H9 (cell line): ENCODE measurements around the gene TH. TPM values are rescaled to one million over a fixed set of nuclear protein-coding genes. Genes with fewer than 3 reads are reported as not detected.

Experiments
- DNase-seq: peaks from one replicate; pipeline ENCODE4 v3.0.0-alpha.2; 2017
- H2AFZ ChIP-seq: one replicate; pipeline ENCODE4 v1.6.1; 2013; ENCODE audit warnings: mild to moderate bottlenecking, low read length, control low read depth, moderate library complexity
- H2AK5ac ChIP-seq: 2 replicates; pipeline ENCODE4 v1.6.1; 2013; ENCODE audit warnings: low read length, control low read depth, mixed read lengths; ENCODE audit not compliant: insufficient read length
- H2BK120ac ChIP-seq: one replicate; pipeline ENCODE4 v1.6.1; 2013; ENCODE audit warnings: low read depth, mild to moderate bottlenecking, low read length, control low read depth, inconsistent platforms; ENCODE audit not compliant: poor library complexity, severe bottlenecking
- H2BK12ac ChIP-seq: 2 replicates; pipeline ENCODE4 v1.6.1; 2013; ENCODE audit warnings: low read length, control low read depth, mixed read lengths, low read depth; ENCODE audit not compliant: insufficient read length
- H2BK15ac ChIP-seq: 2 replicates; pipeline ENCODE4 v1.6.1; 2013; ENCODE audit warnings: low read depth, low read length, control low read depth
- H2BK20ac ChIP-seq: one replicate; pipeline ENCODE4 v1.6.1; 2013; ENCODE audit warnings: low read depth, mild to moderate bottlenecking, low read length, control low read depth, inconsistent platforms; ENCODE audit not compliant: poor library complexity, severe bottlenecking
- H2BK5ac ChIP-seq: 2 replicates; pipeline ENCODE4 v1.6.1; 2013; ENCODE audit warnings: low read length, control low read depth, mixed read lengths; ENCODE audit not compliant: insufficient read length
- H3K14ac ChIP-seq: 2 replicates; pipeline ENCODE4 v1.6.1; 2013; ENCODE audit warnings: low read length, control low read depth; ENCODE audit not compliant: insufficient read depth
- H3K18ac ChIP-seq: 2 replicates; pipeline ENCODE4 v1.6.1; 2013; ENCODE audit warnings: low read depth, mild to moderate bottlenecking, mixed read lengths, low read length, control low read depth; ENCODE audit not compliant: insufficient read length
- H3K23ac ChIP-seq: 2 replicates; pipeline ENCODE4 v1.6.1; 2013; ENCODE audit warnings: low read length, control low read depth, mixed read lengths, low read depth; ENCODE audit not compliant: insufficient read length
- H3K23me2 ChIP-seq: 2 replicates; pipeline ENCODE4 v1.6.1; 2013; ENCODE audit warnings: low read depth, mild to moderate bottlenecking, mixed read lengths, low read length, control low read depth; ENCODE audit not compliant: insufficient read length, poor library complexity, severe bottlenecking
- H3K27ac ChIP-seq: 2 replicates; pipeline ENCODE4 v1.5.1; 2013; ENCODE audit warnings: low read length, control low read depth, mixed read lengths, low read depth; ENCODE audit not compliant: insufficient read length
- H3K27me3 ChIP-seq: 2 replicates; pipeline ENCODE4 v1.6.1; 2013; ENCODE audit warnings: low read length, control low read depth, inconsistent platforms; ENCODE audit not compliant: insufficient read depth
- H3K4ac ChIP-seq: 2 replicates; pipeline ENCODE4 v1.6.1; 2013; ENCODE audit warnings: low read depth, mild to moderate bottlenecking, control low read depth, inconsistent platforms, low read length, moderate library complexity
- H3K4me1 ChIP-seq: 2 replicates; pipeline ENCODE4 v1.6.1; 2013; ENCODE audit warnings: low read length, control low read depth, inconsistent platforms; ENCODE audit not compliant: insufficient read depth
- H3K4me2 ChIP-seq: 2 replicates; pipeline ENCODE4 v1.6.1; 2013; ENCODE audit warnings: low read length, control low read depth, mixed read lengths; ENCODE audit not compliant: insufficient read length, insufficient read depth
- H3K56ac ChIP-seq: 2 replicates; pipeline ENCODE4 v1.6.1; 2013; ENCODE audit warnings: low read depth, mild to moderate bottlenecking, mixed read lengths, low read length, control low read depth; ENCODE audit not compliant: insufficient read length
- H3K79me1 ChIP-seq: 2 replicates; pipeline ENCODE4 v1.6.1; 2013; ENCODE audit warnings: low read depth, mild to moderate bottlenecking, moderate library complexity, low read length, control low read depth, inconsistent platforms; ENCODE audit not compliant: insufficient read depth, poor library complexity, severe bottlenecking
- H3K79me2 ChIP-seq: 2 replicates; pipeline ENCODE4 v1.6.1; 2013; ENCODE audit warnings: low read length, control low read depth, inconsistent platforms; ENCODE audit not compliant: insufficient read depth
- H3K9ac ChIP-seq: 2 replicates; pipeline ENCODE4 v1.6.1; 2013; ENCODE audit warnings: low read length, control low read depth, mixed read lengths; ENCODE audit not compliant: insufficient read length; ENCODE audit errors: extremely low read depth
- H3K9me3 ChIP-seq: one replicate; pipeline ENCODE4 v1.6.1; 2013; ENCODE audit warnings: low read depth, low read length, inconsistent platforms; ENCODE audit not compliant: control insufficient read depth
- H3T11ph ChIP-seq: one replicate; pipeline ENCODE4 v1.6.1; 2013; ENCODE audit warnings: mild to moderate bottlenecking, low read length, control low read depth, inconsistent platforms
- H4K20me1 ChIP-seq: one replicate; pipeline ENCODE4 v1.6.1; 2013; ENCODE audit not compliant: control insufficient read depth, insufficient read length, insufficient read depth
- H4K5ac ChIP-seq: 2 replicates; pipeline ENCODE4 v1.6.1; 2013; ENCODE audit warnings: low read depth, mild to moderate bottlenecking, mixed read lengths, low read length, control low read depth; ENCODE audit not compliant: insufficient read length
- H4K8ac ChIP-seq: replicated peaks from 2 replicates; pipeline ENCODE4 v1.6.1; 2013; ENCODE audit warnings: low read length, control low read depth, mixed read lengths, low read depth; ENCODE audit not compliant: insufficient read length
- H4K91ac ChIP-seq: 2 replicates; pipeline ENCODE4 v1.6.1; 2013; ENCODE audit warnings: low read depth, mild to moderate bottlenecking, moderate library complexity, mixed read lengths, low read length, control low read depth; ENCODE audit not compliant: insufficient read length
- H3K27ac Mint-ChIP-seq, 3 experiments: 2 replicates in 2 of 3; 3 replicates in 1 of 3; pipeline ENCODE4 v1.8.0; 2020 to 2021; ENCODE audit warnings: mixed read lengths in 3 of 3, mild to moderate bottlenecking in 1 of 3, moderate library complexity in 1 of 3
- H3K27me3 Mint-ChIP-seq: 2 replicates; pipeline ENCODE4 v1.8.0; 2021; ENCODE audit warnings: low read depth, mild to moderate bottlenecking, moderate library complexity, mixed read lengths
- H3K36me3 Mint-ChIP-seq, 3 experiments: 2 replicates in 2 of 3; 3 replicates in 1 of 3; pipeline ENCODE4 v1.8.0; 2020 to 2021; ENCODE audit warnings: low read depth in 3 of 3, mixed read lengths in 3 of 3; ENCODE audit not compliant: insufficient read depth in 1 of 3
- H3K4me1 Mint-ChIP-seq, 2 experiments: 2 replicates each; pipeline ENCODE4 v1.8.0; 2020; ENCODE audit warnings: mixed read lengths in 2 of 2
- H3K4me3 Mint-ChIP-seq, 2 experiments: 2 replicates in 1 of 2; 3 replicates in 1 of 2; pipeline ENCODE4 v1.8.0; 2020 to 2021; ENCODE audit warnings: mild to moderate bottlenecking in 2 of 2, mixed read lengths in 2 of 2, moderate library complexity in 1 of 2
- H3K9me3 Mint-ChIP-seq, 2 experiments: 2 replicates in 1 of 2; 3 replicates in 1 of 2; pipeline ENCODE4 v1.8.0; 2020; ENCODE audit warnings: mild to moderate bottlenecking in 2 of 2, mixed read lengths in 2 of 2, moderate library complexity in 1 of 2
- CTCF ChIP-seq: fragments of 200-600 bp; sonication (generic); conservative IDR thresholded peaks from 3 replicates; pipeline ENCODE4 v1.8.0; 2021; ENCODE audit warnings: antibody characterized with exemption, mild to moderate bottlenecking
- WGBS: extraction: QIAGEN DNeasy Blood & Tissue Kit; methylation state at CpG from one replicate; pipeline ENCODE4 v1.1.7; 2013; ENCODE audit warnings: missing lambda C conversion rate, low lambda C conversion rate, mixed read lengths; ENCODE audit not compliant: insufficient read length; ENCODE audit errors: extremely low coverage; 5-methylcytosine and 5-hydroxymethylcytosine counted together
- total RNA-seq: library from RNA; stranded (reverse); gene quantifications from 2 replicates; pipeline ENCODE4 v1.2.1, GENCODE V29; 2021

Gene TH
- total RNA-seq, 1 experiment from 2014 or later, result not detected

- Histone ChIP-seq H2BK5ac (no peak overlapping the region), H3K56ac (no peak overlapping the region), H2AK5ac (no peak overlapping the region), H2BK20ac (no peak overlapping the region), H3K27me3 (no peaks in the 10 kb centered on the region), H3K18ac (no peak overlapping the region), H3K9me3 (no peaks in the 10 kb centered on the region), H3K4ac (no peak overlapping the region), H2AFZ (no peak overlapping the region), H3K4me1 (no peaks in the 10 kb centered on the region), H3K9ac (no peak overlapping the region), H3K27ac (no peak overlapping the region), H2BK12ac (no peak overlapping the region), H2BK120ac (no peak overlapping the region), H3K79me2 (no peaks in the 10 kb centered on the region), H4K8ac (no peak overlapping the region), H3T11ph (no peak overlapping the region), H3K4me2 (no peak overlapping the region), H3K23me2 (no peaks in the 10 kb centered on the region), H4K91ac (no peak overlapping the region), H3K14ac (no peak overlapping the region; the same call in 1 of the 2 replicates), H4K5ac (no peak overlapping the region), H3K23ac (no peak overlapping the region), H4K20me1 (no peaks in the 10 kb centered on the region), H3K79me1 (no peaks in the 10 kb centered on the region), H2BK15ac (no peak overlapping the region)
- TF ChIP-seq CTCF, result no peak
- peaks cover 34% of the 10 kb centered on the region for H3K27me3 Mint-ChIP-seq
- H3K36me3 Mint-ChIP-seq, result no peaks in the 10 kb centered on the region
- WGBS, result no CpG with 5 or more reads among the region's 21 CpGs
- no peaks in the 10 kb centered on the region for H3K4me1 Mint-ChIP-seq
- no peak overlapping the region for H3K27ac Mint-ChIP-seq
- no peak for DNase-seq
- H3K9me3 Mint-ChIP-seq, result no peaks in the 10 kb centered on the region
- no peak overlapping the region for H3K4me3 Mint-ChIP-seq
Observed at GRCh38 chr11:2204361-2205213, 33.0 kb upstream of the TH start.
